ENCODE measurements around the gene C15orf62. TPM values are rescaled to one million over a fixed set of nuclear protein-coding genes. Genes with fewer than 3 reads are reported as not detected.
A peak's percentile ranks its signal among the peaks of the same experiment; 100 is the strongest.

C15orf62 gene
- total RNA-seq, 4 donors from 2014 or later: 6.8 to 25.2 (median 19.6) TPM

GRCh38 chr15:40773496-40773895 is 3.7 kb downstream of the C15orf62 start:
- TF ChIP-seq POLR2A (IDR thresholded peaks at IDR 0.05) (no peak), EP300 (IDR thresholded peaks at IDR 0.05) (no peak), POLR2AphosphoS5 (IDR thresholded peaks at IDR 0.05) (no peak), CTCF (IDR thresholded peaks at IDR 0.05) (no peak)
- DNase-seq (ENCODE audit: low spot score in 2 of 2): no peak
- H3K4me3 ChIP-seq: no peak overlapping the region
- peaks cover 59% of the 10 kb centered on the region for H3K4me1 ChIP-seq
- H3K27me3 ChIP-seq: no peaks in the 10 kb centered on the region
- 79% methylated on average over 8 of the region's 8 CpGs for WGBS
- H3K9me3 ChIP-seq: no peaks in the 10 kb centered on the region
- H3K27ac ChIP-seq: no peak overlapping the region
- H3K36me3 ChIP-seq: peaks cover 50% of the 10 kb centered on the region

DNA sequence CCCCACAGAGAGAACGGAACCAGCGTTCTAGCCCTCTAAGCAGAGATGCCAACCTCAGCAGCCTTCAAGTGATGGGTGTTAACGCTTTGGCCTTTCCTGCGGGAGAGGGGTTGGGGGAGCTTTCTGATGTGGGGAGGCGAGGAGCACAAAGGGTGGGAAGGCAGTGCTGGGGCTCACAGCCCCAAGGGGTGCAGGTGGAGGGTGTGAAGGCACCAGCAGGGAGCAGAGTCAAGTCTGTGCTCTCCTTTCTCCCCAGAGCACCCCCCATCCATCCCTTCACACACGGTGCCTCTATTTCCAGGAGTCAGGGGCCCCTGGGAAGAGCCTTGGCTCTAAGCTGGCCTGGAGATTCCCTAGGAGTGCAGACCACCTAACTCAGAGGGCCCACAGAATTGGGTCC is 4.1 kb downstream of the C15orf62 start:
- 97% methylated on average over 6 of the region's 6 CpGs for WGBS
- no peaks in the 10 kb centered on the region for H3K27me3 ChIP-seq
- H3K4me3 ChIP-seq: no peak overlapping the region
- DNase-seq (ENCODE audit: low spot score in 2 of 2): no peak
- H3K36me3 ChIP-seq: peaks cover 55% of the 10 kb centered on the region
- no peak for TF ChIP-seq EP300 (IDR thresholded peaks at IDR 0.05)
- H3K9me3 ChIP-seq: no peaks in the 10 kb centered on the region
- no peak overlapping the region for H3K27ac ChIP-seq
- peaks cover 55% of the 10 kb centered on the region for H3K4me1 ChIP-seq

DNA sequence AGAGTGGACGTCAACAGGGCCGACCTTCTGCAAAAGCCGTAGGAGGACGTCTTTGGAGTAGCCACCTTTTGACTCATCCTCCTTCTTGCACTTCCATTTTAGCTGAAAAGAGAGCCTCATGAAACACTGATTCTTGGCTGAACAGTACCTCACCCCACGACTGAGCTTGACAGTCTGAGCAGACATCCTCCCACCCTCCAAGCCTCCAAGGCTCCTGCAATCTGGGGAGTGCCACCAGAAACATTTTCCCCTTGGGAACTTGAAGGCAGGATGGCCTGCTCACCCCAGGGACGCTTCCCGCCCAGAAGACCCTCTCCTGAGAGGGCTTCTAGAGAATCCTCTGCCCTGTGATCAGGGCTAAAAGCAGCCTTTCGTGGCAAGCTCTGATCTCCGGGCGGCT is 5.2 kb downstream of the C15orf62 start:
- DNase-seq (ENCODE audit: low spot score in 2 of 2): no peak
- TF ChIP-seq CTCF (IDR thresholded peaks at IDR 0.05): no peak
- TF ChIP-seq POLR2A (IDR thresholded peaks at IDR 0.05): no peak
- no peak for TF ChIP-seq POLR2AphosphoS5 (IDR thresholded peaks at IDR 0.05)
- TF ChIP-seq EP300 (IDR thresholded peaks at IDR 0.05): no peak
- Histone ChIP-seq H3K27me3 (no peaks in the 10 kb centered on the region), H3K4me1 (peaks cover 44% of the 10 kb centered on the region), H3K27ac (no peak overlapping the region), H3K9me3 (no peaks in the 10 kb centered on the region), H3K4me3 (no peak overlapping the region), H3K36me3 (peaks cover 66% of the 10 kb centered on the region)
- 91% methylated on average over 10 of the region's 10 CpGs for WGBS

DNA sequence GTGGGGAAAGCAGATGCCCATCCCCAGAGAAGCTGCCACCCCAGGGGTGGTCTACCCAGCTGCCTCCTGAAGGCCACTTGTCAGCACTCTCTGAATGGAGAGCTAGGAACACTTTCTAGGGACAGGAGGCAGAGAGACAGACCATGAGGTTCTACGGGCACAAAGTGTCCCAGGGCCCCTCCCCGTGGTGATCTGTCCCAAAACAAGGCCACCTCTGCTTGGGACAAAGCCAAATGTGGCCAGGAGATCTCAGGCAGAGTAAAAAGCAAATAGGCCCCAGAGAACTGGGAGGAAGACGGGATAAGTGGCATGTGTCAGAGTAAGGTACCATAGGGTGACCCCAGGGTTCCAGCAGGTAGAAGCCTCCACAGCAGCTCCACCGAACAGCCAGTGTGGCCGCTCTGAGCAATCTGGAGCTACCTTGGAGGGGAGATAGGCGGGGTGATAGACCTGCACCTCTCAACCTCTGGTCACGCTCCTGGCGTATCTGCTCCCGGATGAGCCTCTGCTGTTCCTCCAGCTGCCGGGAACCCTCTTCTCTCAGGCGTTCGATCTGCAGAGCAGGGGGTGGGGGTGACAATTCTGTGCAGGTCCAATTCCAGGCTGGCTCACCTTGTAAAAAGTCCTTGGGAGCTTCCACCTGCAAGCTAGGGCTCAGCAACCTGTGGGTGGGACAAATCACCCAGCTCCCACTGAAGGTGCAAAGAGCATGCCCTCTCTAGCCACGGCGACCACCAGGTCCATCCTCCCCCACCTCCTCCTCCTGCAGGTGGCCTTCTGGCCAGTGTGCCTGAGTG is 6.2 kb downstream of the C15orf62 start:
- TF ChIP-seq EP300 (IDR thresholded peaks at IDR 0.05) (no peak), POLR2AphosphoS5 (IDR thresholded peaks at IDR 0.05) (no peak), CTCF (IDR thresholded peaks at IDR 0.05) (no peak), POLR2A (IDR thresholded peaks at IDR 0.05) (no peak)
- no peak for DNase-seq (ENCODE audit: low spot score in 2 of 2)
- peaks cover 34% of the 10 kb centered on the region for H3K4me1 ChIP-seq
- no peaks in the 10 kb centered on the region for H3K27me3 ChIP-seq
- H3K36me3 ChIP-seq: peaks cover 66% of the 10 kb centered on the region
- WGBS: 80% methylated on average over 10 of the region's 14 CpGs
- H3K9me3 ChIP-seq: no peaks in the 10 kb centered on the region
- H3K4me3 ChIP-seq: no peak overlapping the region
- H3K27ac ChIP-seq: peak overlapping the region; percentile 42

GRCh38 chr15:40776537-40777141 is 6.9 kb downstream of the C15orf62 start:
- Histone ChIP-seq H3K4me1 (peaks cover 29% of the 10 kb centered on the region), H3K27me3 (no peaks in the 10 kb centered on the region), H3K9me3 (no peaks in the 10 kb centered on the region), H3K36me3 (peaks cover 66% of the 10 kb centered on the region), H3K27ac (peak overlapping the region; percentile 42), H3K4me3 (no peak overlapping the region)
- DNase-seq (ENCODE audit: low spot score in 2 of 2): no peak
- TF ChIP-seq POLR2AphosphoS5 (IDR thresholded peaks at IDR 0.05) (peak in 1 of 3 donors; percentile 41), EP300 (IDR thresholded peaks at IDR 0.05) (no peak)
- WGBS: 40% methylated on average over 11 of the region's 11 CpGs

- peaks cover 25% of the 10 kb centered on the region for H3K36me3 ChIP-seq
- TF ChIP-seq POLR2AphosphoS5 (IDR thresholded peaks at IDR 0.05): no peak
- TF ChIP-seq POLR2A (IDR thresholded peaks at IDR 0.05): no peak
- TF ChIP-seq EP300 (IDR thresholded peaks at IDR 0.05): no peak
- TF ChIP-seq CTCF (IDR thresholded peaks at IDR 0.05): peak in 1 of 2 donors; percentile 73
- H3K27me3 ChIP-seq: no peaks in the 10 kb centered on the region
- H3K4me3 ChIP-seq: no peak overlapping the region
- peaks cover 25% of the 10 kb centered on the region for H3K4me1 ChIP-seq
- whole genome bisulfite sequencing: 60% methylated on average over 8 of the region's 8 CpGs
- no peak overlapping the region for H3K27ac ChIP-seq
- DNase-seq (ENCODE audit: low spot score in 2 of 2): no peak
- H3K9me3 ChIP-seq: no peaks in the 10 kb centered on the region
Observed at GRCh38 chr15:40782609-40783227, 12.9 kb downstream of the C15orf62 start.

All from suprapubic skin (tissue), 4 donors.